GM18505 (cell line): Measurements from ENCODE around the gene SBNO1.
"Not testable (repeated sequence)": the region's sequence is repeated elsewhere in the genome, so short reads cannot be mapped to it uniquely, and the experiment has no call there.

Experiments
- ATAC-seq: cut with Tn5 transposase; IDR thresholded peaks from one replicate; pipeline ENCODE4 v1.9.1; 2021; ENCODE audit not compliant: unreplicated experiment
- POLR2A ChIP-seq: IDR thresholded peaks from 4 replicates; pipeline ENCODE4 v1.6.1; 2011; ENCODE audit warnings: borderline replicate concordance; ENCODE audit not compliant: insufficient read depth, insufficient read length; ENCODE audit errors: extremely low read depth

Gene SBNO1

GRCh38 chr12:123335490-123335889 lies 29.2 kb downstream of the SBNO1 start:
- no peak for ATAC-seq
- TF ChIP-seq POLR2A = no peak

DNA sequence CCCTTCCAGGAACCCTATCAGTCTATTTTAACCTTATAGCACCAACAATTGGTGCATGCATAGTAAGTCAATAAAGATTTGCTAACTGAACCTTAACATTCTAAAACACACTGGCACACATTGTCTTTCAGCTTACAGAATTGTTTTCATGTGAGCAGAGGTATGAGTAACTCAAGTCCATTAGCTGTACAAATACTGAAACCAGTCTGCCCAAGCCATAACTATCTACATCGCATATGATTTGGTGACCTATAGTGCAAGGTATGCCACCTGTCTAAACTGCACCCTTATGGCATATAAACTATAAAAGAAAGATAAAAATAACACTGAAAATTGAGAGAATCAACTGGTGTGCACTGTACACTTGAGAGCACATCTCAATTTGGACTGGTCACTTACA lies 34.8 kb downstream of the SBNO1 start:
- ATAC-seq = no peak
- no peak for TF ChIP-seq POLR2A

DNA sequence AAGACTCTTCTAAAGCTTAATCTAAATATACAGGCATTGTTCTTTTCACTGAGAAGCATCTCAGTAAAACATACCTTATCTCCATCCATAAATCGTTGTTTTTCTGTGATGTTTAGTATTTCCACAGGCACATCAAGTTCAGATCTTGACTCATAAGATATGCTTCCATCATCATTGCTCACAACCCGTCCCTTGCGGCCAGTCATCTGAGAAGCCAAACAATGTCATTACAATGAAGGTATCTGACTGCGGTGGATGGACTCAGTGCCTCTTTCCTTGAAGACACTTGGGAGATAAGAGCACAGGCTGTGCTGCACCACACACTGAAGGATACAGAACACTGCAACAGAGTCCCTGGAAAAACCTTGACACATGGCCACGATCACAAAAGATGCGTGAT lies 44.8 kb downstream of the SBNO1 start:
- no peak for TF ChIP-seq POLR2A
- no peak for ATAC-seq

DNA sequence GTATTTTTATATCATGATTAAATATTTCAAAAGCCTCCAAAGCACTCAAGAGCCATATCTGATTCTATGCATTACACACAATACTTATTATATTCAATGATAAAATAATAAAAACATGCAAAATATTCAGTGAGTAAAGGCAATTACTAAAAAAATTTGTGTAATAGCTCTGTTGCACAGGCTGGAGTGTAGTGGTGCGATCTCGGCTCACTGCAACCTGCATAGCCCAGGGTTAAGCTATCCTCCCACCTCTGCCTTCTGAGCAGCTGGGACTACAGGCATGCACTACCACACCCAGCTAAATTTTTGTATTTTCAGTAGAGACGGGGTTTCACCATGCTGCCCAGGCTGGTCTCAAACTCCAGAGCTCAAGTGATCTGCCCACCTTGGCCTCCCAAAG lies 45.4 kb downstream of the SBNO1 start:
- ATAC-seq = no peak
- TF ChIP-seq POLR2A = no peak

DNA sequence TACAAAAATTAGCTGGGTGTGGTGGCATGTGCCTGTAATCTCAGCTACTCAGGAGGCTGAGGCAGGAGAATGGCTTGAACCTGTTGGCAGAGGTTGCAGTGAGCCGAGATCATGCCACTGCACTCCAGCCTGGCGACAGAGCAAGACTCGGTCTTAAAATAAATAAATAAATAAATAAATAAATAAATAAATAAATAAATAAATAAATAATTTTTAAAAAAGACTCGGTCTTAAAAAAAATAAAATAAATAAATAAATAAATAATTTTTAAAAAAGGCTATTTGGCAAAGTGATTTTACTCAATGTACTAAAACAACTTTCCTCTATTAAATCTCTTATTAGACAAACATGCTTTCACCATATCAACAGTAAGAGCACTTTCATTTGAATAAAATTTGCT lies 51.6 kb downstream of the SBNO1 start:
- ATAC-seq = not testable (repeated sequence)

DNA sequence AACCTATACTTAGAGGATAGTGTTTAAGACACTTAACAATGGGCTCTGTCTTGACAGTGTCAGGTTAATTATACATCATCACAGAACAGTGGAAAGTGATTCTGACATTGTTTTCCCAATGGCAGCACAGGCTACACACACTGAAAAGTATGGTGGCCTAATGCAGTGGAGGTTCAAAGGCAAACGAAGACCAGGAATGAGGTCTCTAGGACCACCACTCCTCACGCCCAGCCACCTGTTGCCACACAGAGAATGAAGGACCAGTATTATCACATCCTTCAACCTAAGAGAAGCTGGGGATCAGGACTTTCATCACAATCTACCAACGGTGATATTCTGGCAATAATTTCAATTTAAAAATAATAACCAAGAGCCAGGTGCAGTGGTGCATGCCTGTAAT lies 58.4 kb downstream of the SBNO1 start:
- no peak for TF ChIP-seq POLR2A
- ATAC-seq = no peak

- TF ChIP-seq POLR2A = no peak
- ATAC-seq = no peak
Observed at GRCh38 chr12:123305136-123305535, 59.5 kb downstream of the SBNO1 start.

DNA sequence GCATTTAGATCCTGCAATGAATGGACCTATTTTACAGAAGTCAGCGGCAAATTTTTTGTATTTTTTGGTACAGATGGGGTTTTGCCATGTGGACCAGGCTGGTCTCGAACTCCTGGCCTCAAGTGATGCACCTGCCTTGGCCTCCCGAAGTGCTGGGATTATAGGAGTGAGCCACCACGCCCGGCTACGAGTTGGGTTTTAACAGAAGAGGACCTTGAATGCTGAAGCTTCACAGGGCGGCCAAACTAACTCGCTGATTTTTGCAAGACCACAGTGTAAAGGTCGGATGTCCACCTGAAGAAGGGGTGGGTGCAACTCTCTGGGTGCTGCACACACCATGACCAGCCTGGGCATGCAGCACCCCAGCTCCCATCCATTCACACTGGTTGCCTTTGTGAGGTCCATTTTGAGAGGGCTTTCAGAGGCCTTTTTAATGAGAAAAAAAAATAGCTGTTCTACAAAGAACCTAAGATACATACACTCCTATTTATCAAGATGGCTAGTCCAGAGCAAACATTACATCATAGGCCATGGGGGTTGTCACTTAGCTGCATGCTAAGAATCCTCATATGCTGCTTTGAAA lies 71.4 kb downstream of the SBNO1 start:
- TF ChIP-seq POLR2A = no peak
- ATAC-seq = no peak

DNA sequence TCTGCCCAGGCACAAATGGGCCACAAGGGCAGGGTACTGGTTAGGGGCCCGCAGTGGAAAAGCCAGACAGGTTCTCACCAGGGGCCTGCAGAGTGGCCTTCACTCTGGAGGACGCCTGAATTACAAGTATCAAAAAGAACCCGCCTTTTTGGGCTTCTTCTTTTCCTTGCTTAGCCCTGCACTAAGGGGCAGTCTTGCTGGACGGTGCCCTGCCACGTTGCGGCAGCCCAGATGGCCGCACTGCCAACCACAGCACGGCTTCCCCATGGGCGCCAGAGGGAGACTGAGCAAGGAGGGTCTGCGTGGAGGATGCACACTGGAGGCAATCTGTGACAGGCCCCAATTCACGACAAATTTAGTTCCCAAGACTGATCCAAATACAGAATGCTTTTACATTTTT lies 74.7 kb downstream of the SBNO1 start:
- TF ChIP-seq POLR2A = no peak
- ATAC-seq = no peak

DNA sequence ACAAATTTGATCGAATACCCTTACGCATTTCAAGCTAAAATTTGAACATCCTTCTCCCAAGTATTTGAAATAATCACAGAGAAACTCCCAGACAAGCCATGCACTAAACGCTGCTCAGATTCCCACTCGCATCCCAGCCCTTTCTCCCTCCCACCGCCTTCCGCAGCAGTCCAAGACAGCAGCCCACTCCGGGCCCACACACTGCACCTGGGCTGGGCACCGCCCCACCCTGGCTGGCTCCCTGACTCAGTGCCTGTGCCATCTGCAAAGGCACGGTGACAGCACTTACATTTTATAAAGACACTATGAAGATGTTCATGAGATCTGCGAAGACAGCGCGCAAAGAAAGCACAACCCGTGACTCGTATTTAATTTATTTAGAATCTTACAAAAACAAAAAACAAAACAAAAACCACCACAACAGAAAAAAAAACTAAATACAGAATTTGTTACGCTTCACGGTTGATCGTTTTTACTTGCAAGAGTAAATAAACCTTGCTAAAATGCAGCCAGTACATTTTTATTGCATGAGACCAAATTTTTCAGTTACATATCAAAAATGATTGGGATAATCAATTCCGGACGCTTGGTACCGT lies 75.8 kb downstream of the SBNO1 start:
- TF ChIP-seq POLR2A = no peak

GRCh38 chr12:123286652-123287373 lies 77.8 kb downstream of the SBNO1 start:
- ATAC-seq = no peak
- no peak for TF ChIP-seq POLR2A

More for the DNA sequence above, 75.8 kb downstream of the SBNO1 start:
- no peak for ATAC-seq

DNA sequence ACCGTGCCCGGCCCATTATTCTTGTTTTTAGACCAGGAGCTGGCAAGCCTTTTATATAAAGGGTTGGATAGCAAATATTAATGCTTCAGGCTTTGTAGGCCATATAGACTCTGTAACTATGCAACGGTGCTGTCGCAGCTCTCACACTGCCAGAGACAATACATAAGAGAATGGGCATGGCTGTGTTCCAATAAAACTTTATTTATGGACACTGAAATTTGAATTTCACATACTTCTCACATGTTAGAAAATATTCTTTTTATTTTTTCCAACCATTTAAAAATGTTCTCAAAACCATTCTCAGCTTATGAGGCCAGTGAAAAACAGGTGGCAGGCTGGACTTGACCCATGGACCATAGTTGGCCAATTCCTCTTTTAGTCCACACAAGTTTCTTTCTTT lies 80.0 kb downstream of the SBNO1 start:
- TF ChIP-seq POLR2A = no peak
- no peak for ATAC-seq

DNA sequence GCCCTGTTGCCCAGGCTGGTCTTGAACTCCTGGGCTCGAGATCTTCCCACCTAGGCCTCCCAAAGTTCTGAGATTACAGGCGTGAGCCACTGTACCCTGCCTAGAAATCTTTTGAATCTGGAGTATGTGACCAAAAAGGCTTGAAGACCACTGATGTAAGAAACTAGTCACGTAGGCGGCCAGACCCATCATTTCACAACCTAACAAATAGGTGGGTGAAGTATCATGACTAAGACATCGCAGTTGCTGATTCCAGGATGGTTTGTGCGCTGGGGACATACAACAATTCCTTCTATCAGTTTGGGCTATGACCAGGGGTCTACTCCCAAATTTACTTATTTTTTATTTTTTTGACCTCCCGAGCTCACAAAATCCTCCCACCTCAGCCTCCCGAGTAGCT lies 81.2 kb downstream of the SBNO1 start:
- no peak for ATAC-seq
- no peak for TF ChIP-seq POLR2A

DNA sequence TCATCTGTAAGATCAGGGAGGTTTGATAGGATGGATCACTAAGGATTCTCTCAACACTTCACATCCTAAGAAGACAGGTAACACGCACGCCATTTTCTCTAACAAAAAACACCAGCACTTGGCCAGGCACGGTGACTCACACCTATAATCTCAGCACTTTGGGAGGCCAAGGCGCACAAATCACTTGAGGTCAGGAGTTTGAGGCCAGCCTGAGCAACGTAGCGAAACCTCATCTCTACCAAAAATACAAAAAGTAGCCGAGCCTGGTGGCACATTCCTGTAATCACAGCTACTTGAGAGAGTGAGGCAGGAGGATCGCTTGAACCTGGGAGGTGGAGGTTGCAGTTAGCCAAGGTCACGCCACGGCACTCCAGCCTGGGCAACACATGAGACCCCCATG lies 82.5 kb downstream of the SBNO1 start:
- no peak for ATAC-seq
- no peak for TF ChIP-seq POLR2A
